ENCODE measurements around the gene MAP2K5.

- no peak for TF ChIP-seq CTCF (conservative IDR thresholded peaks at IDR 0.05 in 1 of 2, IDR thresholded peaks at IDR 0.05 in 1 of 2; ENCODE audit: extremely low read depth in 1 of 2, insufficient read depth in 1 of 2, low read depth in 1 of 2, low read length in 2 of 2)
- TF ChIP-seq EZH2 (IDR thresholded peaks at IDR 0.05; ENCODE audit: borderline replicate concordance, low read length), result no peak
These were observed 32.6 kb upstream of the MAP2K5 start for GRCh38 chr15:67509918-67510317.
